Caki2 (cell line): ENCODE data around the gene ZDHHC14. TPM values are rescaled to one million over a fixed set of nuclear protein-coding genes. Genes with fewer than 3 reads are reported as not detected.

Source experiments
- DNase-seq: peaks from one replicate; pipeline ENCODE4 v3.0.0-alpha.2; 2015; ENCODE audit warnings: low read depth
- in situ Hi-C: cut with HindIII; loops from 2 replicates; pipeline ENCODE4 v1.10.0; 2016; ENCODE audit warnings: low sequenced_read_pairs, low pct_unique_long_range_greater_than_20kb, mixed read lengths
- total RNA-seq: library from RNA; depleted of rRNA; stranded (reverse); fragments of >200 nt; shearing (Covaris generic); gene quantifications from 2 replicates; pipeline ENCODE4 v1.2.3, GENCODE V29; 2014; ENCODE audit warnings: low replicate concordance

ZDHHC14 gene
- total RNA-seq, 1 experiment from 2014 or later: 9.8 TPM

- in situ Hi-C loops: no loop called here
Observed at GRCh38 chr6:157606516-157606915, 225.5 kb downstream of the ZDHHC14 start.

GRCh38 chr6:157607317-157608109 lies 226.5 kb downstream of the ZDHHC14 start:
- in situ Hi-C loops: no loop called here
- DNase-seq: no peak

More at GRCh38 chr6:157606516-157606915, 225.5 kb downstream of the ZDHHC14 start:
- DNase-seq: no peak

- no peak for DNase-seq
- in situ Hi-C loops: no loop called here
Observed at GRCh38 chr6:157608221-157609075, 227.5 kb downstream of the ZDHHC14 start.

- in situ Hi-C loops: no loop called here
- no peak for DNase-seq
Observed at GRCh38 chr6:157609117-157609516, 228.1 kb downstream of the ZDHHC14 start.

- in situ Hi-C loops: no loop called here
- DNase-seq: no peak
Observed at GRCh38 chr6:157609556-157609955, 228.6 kb downstream of the ZDHHC14 start.

- in situ Hi-C loops: no loop called here
- DNase-seq: no peak
Observed at GRCh38 chr6:157610451-157610999, 229.5 kb downstream of the ZDHHC14 start.

- in situ Hi-C loops: no loop called here
- DNase-seq: no peak
Observed at GRCh38 chr6:157611406-157611805, 230.4 kb downstream of the ZDHHC14 start.

GRCh38 chr6:157613011-157613522 lies 232.1 kb downstream of the ZDHHC14 start:
- in situ Hi-C loops: no loop called here
- peak; percentile 62 for DNase-seq

GRCh38 chr6:157614026-157614568 lies 233.1 kb downstream of the ZDHHC14 start:
- peak; percentile 32 for DNase-seq
- in situ Hi-C loops: no loop called here

- in situ Hi-C loops: no loop called here
- DNase-seq: no peak
Observed at GRCh38 chr6:157615420-157615769, 234.4 kb downstream of the ZDHHC14 start.

- in situ Hi-C loops: no loop called here
- no peak for DNase-seq
Observed at GRCh38 chr6:157615951-157616350, 235.0 kb downstream of the ZDHHC14 start.

GRCh38 chr6:157620944-157621343 lies 240.0 kb downstream of the ZDHHC14 start:
- in situ Hi-C loops: no loop called here
- DNase-seq: no peak

GRCh38 chr6:157621406-157621805 lies 240.4 kb downstream of the ZDHHC14 start:
- in situ Hi-C loops: no loop called here
- DNase-seq: no peak

GRCh38 chr6:157622427-157622826 lies 241.4 kb downstream of the ZDHHC14 start:
- no peak for DNase-seq
- in situ Hi-C loops: no loop called here

- in situ Hi-C loops: no loop called here
- DNase-seq: no peak
Observed at GRCh38 chr6:157625111-157625510, 244.1 kb downstream of the ZDHHC14 start.

- in situ Hi-C loops: no loop called here
- DNase-seq: no peak
Observed at GRCh38 chr6:157625764-157626163, 244.8 kb downstream of the ZDHHC14 start.

- no peak for DNase-seq
- in situ Hi-C loops: no loop called here
Observed at GRCh38 chr6:157627195-157627966, 246.4 kb downstream of the ZDHHC14 start.

GRCh38 chr6:157628463-157628862 lies 247.5 kb downstream of the ZDHHC14 start:
- in situ Hi-C loops: no loop called here
- DNase-seq: no peak
